ENCODE data around the gene RC3H1. TPM values are rescaled to one million over a fixed set of nuclear protein-coding genes. Genes with fewer than 3 reads are reported as not detected.

RC3H1 gene
- total RNA-seq, 4 donors from 2014 or later: 28.0 to 35.2 (median 31.1) TPM

DNA sequence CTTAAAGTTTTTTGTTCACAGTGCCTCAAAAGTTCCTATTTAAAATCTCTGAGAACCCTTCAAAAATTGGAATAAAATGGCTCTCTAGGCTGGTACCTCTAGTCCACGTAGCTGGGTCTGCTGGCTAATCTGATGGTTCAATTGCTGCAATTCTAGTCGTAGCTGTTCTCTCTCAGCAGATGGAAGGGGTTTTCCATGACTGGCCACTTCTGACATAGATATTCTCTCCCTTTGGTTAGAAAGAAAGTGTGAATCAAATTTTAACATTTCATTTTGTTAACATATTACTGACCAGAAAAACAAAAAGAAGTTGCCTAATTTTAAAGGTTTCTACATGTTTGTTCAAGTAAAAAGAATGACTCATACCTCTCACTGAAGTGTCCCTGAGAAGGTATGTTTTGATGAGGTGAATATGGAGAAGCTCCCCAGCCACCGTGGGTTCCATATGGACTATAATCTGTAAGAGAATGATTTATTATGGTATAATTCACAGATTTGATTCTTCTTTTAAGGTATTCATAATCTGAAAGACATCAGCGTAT lies 75.7 kb downstream of the RC3H1 start:
- TF ChIP-seq, protein P1, sequence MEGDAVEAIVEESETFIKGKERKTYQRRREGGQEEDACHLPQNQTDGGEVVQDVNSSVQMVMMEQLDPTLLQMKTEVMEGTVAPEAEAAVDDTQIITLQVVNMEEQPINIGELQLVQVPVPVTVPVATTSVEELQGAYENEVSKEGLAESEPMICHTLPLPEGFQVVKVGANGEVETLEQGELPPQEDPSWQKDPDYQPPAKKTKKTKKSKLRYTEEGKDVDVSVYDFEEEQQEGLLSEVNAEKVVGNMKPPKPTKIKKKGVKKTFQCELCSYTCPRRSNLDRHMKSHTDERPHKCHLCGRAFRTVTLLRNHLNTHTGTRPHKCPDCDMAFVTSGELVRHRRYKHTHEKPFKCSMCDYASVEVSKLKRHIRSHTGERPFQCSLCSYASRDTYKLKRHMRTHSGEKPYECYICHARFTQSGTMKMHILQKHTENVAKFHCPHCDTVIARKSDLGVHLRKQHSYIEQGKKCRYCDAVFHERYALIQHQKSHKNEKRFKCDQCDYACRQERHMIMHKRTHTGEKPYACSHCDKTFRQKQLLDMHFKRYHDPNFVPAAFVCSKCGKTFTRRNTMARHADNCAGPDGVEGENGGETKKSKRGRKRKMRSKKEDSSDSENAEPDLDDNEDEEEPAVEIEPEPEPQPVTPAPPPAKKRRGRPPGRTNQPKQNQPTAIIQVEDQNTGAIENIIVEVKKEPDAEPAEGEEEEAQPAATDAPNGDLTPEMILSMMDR (IDR thresholded peaks at IDR 0.05; ENCODE audit: low read depth): no peak

- TF ChIP-seq, protein P1 (IDR thresholded peaks at IDR 0.05; ENCODE audit: low read depth): no peak
Measured at GRCh38 chr1:173937062-173937461, 85.1 kb downstream of the RC3H1 start.

- TF ChIP-seq, protein P1 (IDR thresholded peaks at IDR 0.05; ENCODE audit: low read depth): no peak
Measured at GRCh38 chr1:173934440-173934839, 87.7 kb downstream of the RC3H1 start.

DNA sequence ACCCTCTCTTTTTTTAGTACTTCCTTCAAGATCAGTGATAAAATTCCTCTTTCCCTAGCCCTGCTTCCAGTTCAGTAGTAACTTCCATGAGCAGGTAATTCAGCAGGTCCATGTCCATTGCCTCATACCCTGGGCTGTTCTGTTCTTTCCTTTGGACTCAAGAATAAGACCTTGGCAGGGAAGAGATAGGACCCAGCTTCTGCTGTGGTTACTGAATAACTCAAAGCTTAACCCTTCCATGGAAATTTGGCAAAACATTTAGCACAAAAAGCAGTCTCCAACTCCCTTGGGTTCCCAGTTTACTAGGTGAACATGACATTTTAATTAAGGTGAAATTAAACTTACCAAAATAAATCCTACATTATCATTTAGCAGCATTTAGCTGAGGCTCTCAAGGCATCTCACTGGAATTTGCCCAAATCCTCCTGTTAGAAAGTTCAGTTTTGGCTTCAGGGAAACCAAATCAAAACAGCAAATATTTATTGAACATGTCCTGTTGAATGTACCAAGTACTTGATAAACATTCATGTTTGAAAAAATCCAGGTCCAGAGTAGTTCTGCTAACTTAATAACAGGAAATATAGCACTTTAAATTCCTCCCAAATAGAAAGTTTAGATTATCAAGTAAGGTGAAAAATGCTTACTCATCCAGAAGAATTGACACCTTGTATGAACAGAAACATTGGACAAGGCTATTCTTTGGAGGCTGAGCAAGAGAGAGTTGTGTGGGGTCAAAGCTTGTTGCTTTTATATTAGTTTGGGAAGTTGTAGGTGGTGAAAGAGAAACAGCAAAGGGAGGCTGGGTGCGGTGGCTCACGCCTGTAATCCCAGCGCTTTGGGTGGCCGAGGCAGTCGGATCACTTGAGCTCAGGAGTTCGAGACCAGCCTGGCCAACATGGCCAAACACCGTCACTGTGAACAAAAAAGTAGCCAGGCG lies 96.6 kb downstream of the RC3H1 start:
- TF ChIP-seq, protein P1 (IDR thresholded peaks at IDR 0.05; ENCODE audit: low read depth): no peak

DNA sequence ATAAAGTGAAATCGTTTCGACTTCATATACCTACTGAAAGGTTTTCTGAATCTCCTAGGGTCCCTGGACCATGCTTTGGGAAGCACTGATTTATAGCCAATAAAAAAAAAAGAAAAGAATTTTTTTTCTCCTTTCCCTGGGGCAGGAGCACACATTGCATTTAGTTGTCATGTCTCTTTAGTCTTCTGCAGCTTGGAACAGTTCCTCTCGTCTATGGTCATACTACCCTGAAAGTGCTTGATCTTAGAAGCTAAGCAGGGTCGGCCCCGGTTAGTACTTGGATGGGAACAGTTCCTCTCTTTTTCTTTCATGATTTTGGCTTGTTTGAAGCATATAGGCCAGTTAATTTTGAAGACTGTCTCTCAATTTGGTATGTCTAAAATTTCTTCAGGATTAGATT lies 101.3 kb downstream of the RC3H1 start:
- TF ChIP-seq, protein P1 (IDR thresholded peaks at IDR 0.05; ENCODE audit: low read depth): no peak

DNA sequence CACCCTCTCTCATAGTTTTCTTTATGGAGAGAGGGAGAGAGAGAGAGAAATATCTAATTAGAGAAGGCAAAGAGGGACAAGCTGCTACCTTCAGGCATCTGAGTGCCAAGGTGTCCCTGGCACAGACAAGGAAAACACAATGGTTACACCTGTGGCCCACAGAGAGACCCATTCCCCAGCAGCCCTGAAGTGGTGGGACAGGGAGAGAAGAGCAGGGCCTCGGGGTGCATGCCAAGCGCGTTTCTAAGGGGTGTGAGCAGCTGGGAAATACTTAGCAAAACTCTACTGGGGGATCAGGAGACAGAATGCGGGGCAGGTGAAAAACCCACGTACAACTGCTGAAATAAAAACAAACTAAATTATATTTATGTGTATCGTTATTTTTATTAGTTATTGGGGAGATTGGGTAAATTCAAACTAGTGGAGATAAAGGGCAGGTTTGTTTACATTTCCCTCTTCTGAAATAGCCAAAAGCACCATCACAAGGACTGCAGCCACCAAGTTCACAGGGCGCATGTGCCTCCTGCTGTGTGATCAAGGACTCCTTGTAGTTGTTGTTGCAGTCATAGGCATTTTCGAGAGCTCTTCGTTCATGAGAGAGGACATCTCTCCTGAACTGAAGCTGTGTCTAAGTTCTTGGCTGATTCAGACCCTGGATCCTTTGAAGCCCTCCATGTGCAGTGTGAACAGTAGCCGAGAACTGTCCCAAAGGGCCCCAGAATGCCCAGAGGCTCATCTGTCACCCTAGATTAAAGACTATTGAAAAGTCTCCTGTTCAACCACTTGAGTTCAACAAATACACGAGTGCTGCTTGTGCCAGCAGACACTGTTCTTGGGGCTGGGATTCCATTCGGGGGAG lies 104.3 kb downstream of the RC3H1 start:
- TF ChIP-seq, protein P1 (IDR thresholded peaks at IDR 0.05; ENCODE audit: low read depth): no peak

DNA sequence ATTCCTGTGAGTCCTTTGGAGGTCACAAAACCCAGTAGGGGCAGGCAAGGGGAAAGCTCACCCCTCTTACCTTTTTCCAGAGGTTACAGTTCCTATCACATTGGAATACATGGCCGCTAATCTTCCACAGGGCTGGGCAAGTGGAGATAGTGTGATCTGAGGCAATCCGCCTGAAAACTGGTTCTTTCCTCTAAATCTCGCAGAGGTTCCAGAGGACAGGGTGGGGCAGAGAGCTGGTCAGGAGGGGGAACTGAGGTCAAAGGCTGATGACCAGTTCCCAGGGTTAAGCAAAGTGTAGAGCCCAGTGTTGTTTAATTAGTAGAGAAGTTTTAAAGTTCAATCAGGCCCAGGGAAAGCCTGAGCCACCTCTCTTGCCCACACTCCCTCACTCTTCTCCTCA lies 105.0 kb downstream of the RC3H1 start, which contains the start of gene SERPINC1:
Gene SERPINC1 (minus strand): TSS at position 179 of the 400 bp plus-strand sequence. CDS start 68 bp downstream, at position 111.
- TF ChIP-seq, protein P1 (IDR thresholded peaks at IDR 0.05; ENCODE audit: low read depth): no peak
